Trophoblast cell (in vitro differentiated cells and primary cell): Measurements from ENCODE around the gene THAP4.

Experiments
- DNase-seq, 2 donors: peaks; one replicate each; pipeline ENCODE4 v3.0.0-alpha.2; 2016
- H2AFZ ChIP-seq: 2 replicates; pipeline ENCODE4 v1.6.1; 2013; ENCODE audit warnings: low read length, moderate library complexity, mild to moderate bottlenecking; ENCODE audit not compliant: insufficient read depth, poor library complexity
- H2AK5ac ChIP-seq: 2 replicates; pipeline ENCODE4 v1.6.1; 2013; ENCODE audit warnings: mild to moderate bottlenecking, low read length
- H2BK120ac ChIP-seq: 2 replicates; pipeline ENCODE4 v1.6.1; 2013; ENCODE audit warnings: low read length, mild to moderate bottlenecking, moderate library complexity; ENCODE audit not compliant: insufficient read depth, poor library complexity
- H2BK12ac ChIP-seq: 2 replicates; pipeline ENCODE4 v1.6.1; 2013; ENCODE audit warnings: mild to moderate bottlenecking, low read length, moderate library complexity
- H2BK5ac ChIP-seq: 2 replicates; pipeline ENCODE4 v1.6.1; 2013; ENCODE audit warnings: low read length, low read depth, moderate library complexity, mild to moderate bottlenecking; ENCODE audit not compliant: poor library complexity
- H3K14ac ChIP-seq: 2 replicates; pipeline ENCODE4 v1.6.1; 2013; ENCODE audit warnings: mild to moderate bottlenecking, low read length
- H3K18ac ChIP-seq: 2 replicates; pipeline ENCODE4 v1.6.1; 2013; ENCODE audit warnings: mild to moderate bottlenecking, low read length
- H3K23ac ChIP-seq: 2 replicates; pipeline ENCODE4 v1.6.1; 2013; ENCODE audit warnings: low read length
- H3K27ac ChIP-seq: 2 replicates; pipeline ENCODE4 v1.5.1; 2013; ENCODE audit warnings: low read depth, mild to moderate bottlenecking, inconsistent platforms, low read length, moderate library complexity
- H3K27me3 ChIP-seq: 2 replicates; pipeline ENCODE4 v1.6.1; 2013; ENCODE audit warnings: inconsistent platforms, mild to moderate bottlenecking, low read length, moderate library complexity; ENCODE audit not compliant: insufficient read depth
- H3K36me3 ChIP-seq, 2 experiments: 1 replicate in 1 of 2; 2 replicates in 1 of 2; pipeline ENCODE4 v1.6.1; 2013; ENCODE audit warnings: low read length in 2 of 2, mild to moderate bottlenecking in 2 of 2, moderate library complexity in 1 of 2; ENCODE audit not compliant: insufficient read depth in 2 of 2, control insufficient read depth in 1 of 2
- H3K4ac ChIP-seq: 2 replicates; pipeline ENCODE4 v1.6.1; 2013; ENCODE audit warnings: low read depth, mild to moderate bottlenecking, low read length, moderate library complexity
- H3K4me1 ChIP-seq, 2 experiments: 1 replicate in 1 of 2; 2 replicates in 1 of 2; pipeline ENCODE4 v1.6.1; 2013; ENCODE audit warnings: low read length in 2 of 2, mild to moderate bottlenecking in 2 of 2, moderate library complexity in 1 of 2; ENCODE audit not compliant: insufficient read depth in 2 of 2, control insufficient read depth in 1 of 2
- H3K4me2 ChIP-seq: 2 replicates; pipeline ENCODE4 v1.6.1; 2013; ENCODE audit warnings: inconsistent platforms, mild to moderate bottlenecking, low read length, moderate library complexity
- H3K4me3 ChIP-seq: 2 replicates; pipeline ENCODE4 v1.5.1; 2013; ENCODE audit warnings: mild to moderate bottlenecking, low read depth, low read length, inconsistent platforms
- H3K79me1 ChIP-seq: one replicate; pipeline ENCODE4 v1.6.1; 2013; ENCODE audit warnings: low read length
- H3K79me2 ChIP-seq: 2 replicates; pipeline ENCODE4 v1.6.1; 2013; ENCODE audit warnings: low read length, mild to moderate bottlenecking; ENCODE audit not compliant: control insufficient read depth, insufficient read depth, poor library complexity
- H3K9ac ChIP-seq: 2 replicates; pipeline ENCODE4 v1.6.1; 2013; ENCODE audit warnings: mild to moderate bottlenecking, low read length
- H3K9me3 ChIP-seq: 2 replicates; pipeline ENCODE4 v1.6.1; 2013; ENCODE audit warnings: low read depth, mild to moderate bottlenecking, control low read depth, inconsistent platforms, low read length; ENCODE audit not compliant: insufficient read depth
- H4K12ac ChIP-seq: 2 replicates; pipeline ENCODE4 v1.6.1; 2013; ENCODE audit warnings: low read depth, mild to moderate bottlenecking, low read length, moderate library complexity
- H4K8ac ChIP-seq: 2 replicates; pipeline ENCODE4 v1.6.1; 2013; ENCODE audit warnings: low read depth, mild to moderate bottlenecking, low read length, moderate library complexity
- H4K91ac ChIP-seq: one replicate; pipeline ENCODE4 v1.6.1; 2013; ENCODE audit warnings: low read depth, mild to moderate bottlenecking, low read length, moderate library complexity
- WGBS: extraction: QIAGEN DNeasy Blood & Tissue Kit; methylation state at CpG from one replicate; pipeline ENCODE4 v1.1.7; 2013; ENCODE audit warnings: missing lambda C conversion rate; ENCODE audit not compliant: insufficient read length, insufficient coverage; ENCODE audit errors: extremely low coverage; 5-methylcytosine and 5-hydroxymethylcytosine counted together

THAP4 gene

GRCh38 chr2:241652722-241653121 lies 15.8 kb upstream of the THAP4 start:
- WGBS = no CpG with 5 or more reads among the region's 9 CpGs
- no peak overlapping the region for H4K91ac ChIP-seq
- H3K9ac ChIP-seq = no peak overlapping the region
- H2BK5ac ChIP-seq = no peak overlapping the region
- no peak for DNase-seq
- no peak overlapping the region for H2BK120ac ChIP-seq
- H3K18ac ChIP-seq = no peak overlapping the region
- peaks cover under 1% of the 10 kb centered on the region in 2 experiments for H3K4me1 ChIP-seq
- no peak overlapping the region for H2AK5ac ChIP-seq
- no peak overlapping the region for H2BK12ac ChIP-seq
- no peak overlapping the region for H3K27ac ChIP-seq
- no peak overlapping the region for H3K14ac ChIP-seq
- no peak overlapping the region for H4K12ac ChIP-seq
- no peak overlapping the region for H3K4ac ChIP-seq
- H3K4me3 ChIP-seq = no peak overlapping the region
- peaks cover 2% of the 10 kb centered on the region for H3K79me2 ChIP-seq
- H3K79me1 ChIP-seq = no peaks in the 10 kb centered on the region
- H3K27me3 ChIP-seq = no peaks in the 10 kb centered on the region
- no peaks in the 10 kb centered on the region for H3K9me3 ChIP-seq
- no peak overlapping the region for H3K4me2 ChIP-seq
- H3K23ac ChIP-seq = no peak overlapping the region
- no peak overlapping the region for H2AFZ ChIP-seq
- H3K36me3 ChIP-seq = peaks cover 38 to 52% of the 10 kb centered on the region in 2 experiments
- H4K8ac ChIP-seq = no peak overlapping the region

GRCh38 chr2:241652142-241652541 lies 15.2 kb upstream of the THAP4 start:
- peaks cover 2% of the 10 kb centered on the region for H3K79me2 ChIP-seq
- no peak overlapping the region for H2BK5ac ChIP-seq
- no peak overlapping the region for H2BK12ac ChIP-seq
- H3K27ac ChIP-seq = no peak overlapping the region
- no peak overlapping the region for H3K4ac ChIP-seq
- no peaks in the 10 kb centered on the region for H3K27me3 ChIP-seq
- H3K9ac ChIP-seq = no peak overlapping the region
- peaks cover 36 to 50% of the 10 kb centered on the region in 2 experiments for H3K36me3 ChIP-seq
- WGBS = no CpG with 5 or more reads among the region's 9 CpGs
- H4K12ac ChIP-seq = no peak overlapping the region
- H3K9me3 ChIP-seq = no peaks in the 10 kb centered on the region
- H3K4me1 ChIP-seq = no peaks in the 10 kb centered on the region
- DNase-seq = no peak
- no peak overlapping the region for H3K4me2 ChIP-seq
- H3K4me3 ChIP-seq = no peak overlapping the region
- H2AK5ac ChIP-seq = no peak overlapping the region
- no peaks in the 10 kb centered on the region for H3K79me1 ChIP-seq
- no peak overlapping the region for H2AFZ ChIP-seq
- H2BK120ac ChIP-seq = no peak overlapping the region
- H4K91ac ChIP-seq = no peak overlapping the region
- H3K14ac ChIP-seq = no peak overlapping the region
- H3K23ac ChIP-seq = no peak overlapping the region
- no peak overlapping the region for H3K18ac ChIP-seq
- H4K8ac ChIP-seq = no peak overlapping the region

DNA sequence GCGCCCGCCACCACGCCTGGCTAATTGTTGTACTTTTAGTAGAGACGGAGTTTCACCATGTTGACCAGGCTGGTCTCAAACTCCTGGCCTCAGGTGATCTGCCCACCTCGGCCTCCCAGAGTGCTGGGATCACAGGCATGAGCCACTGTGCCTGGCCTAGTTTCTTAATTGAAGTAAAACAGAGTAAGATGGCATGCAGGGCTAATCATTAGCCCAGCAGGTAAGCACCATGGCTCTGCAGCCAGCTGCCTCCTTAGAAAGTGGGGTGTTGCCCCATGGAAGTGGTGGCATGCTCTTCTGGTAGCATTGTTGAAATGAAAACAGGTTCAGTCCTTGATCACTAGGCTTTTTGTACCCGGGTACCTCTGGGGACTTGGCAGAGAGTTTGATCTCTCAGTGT lies 13.0 kb upstream of the THAP4 start:
- H3K27me3 ChIP-seq = no peaks in the 10 kb centered on the region
- H3K9me3 ChIP-seq = no peaks in the 10 kb centered on the region
- H3K79me1 ChIP-seq = no peaks in the 10 kb centered on the region
- H2AFZ ChIP-seq = no peak overlapping the region
- no peak overlapping the region for H3K4ac ChIP-seq
- WGBS = no CpG with 5 or more reads among the region's 6 CpGs
- no peak for DNase-seq
- H4K12ac ChIP-seq = no peak overlapping the region
- H3K18ac ChIP-seq = no peak overlapping the region
- H3K4me1 ChIP-seq = peaks cover 2% of the 10 kb centered on the region in 2 experiments
- no peak overlapping the region for H2BK5ac ChIP-seq
- peaks cover 19 to 31% of the 10 kb centered on the region in 2 experiments for H3K36me3 ChIP-seq
- H2AK5ac ChIP-seq = no peak overlapping the region
- no peak overlapping the region for H3K14ac ChIP-seq
- no peak overlapping the region for H3K4me3 ChIP-seq
- H4K91ac ChIP-seq = no peak overlapping the region
- H3K23ac ChIP-seq = no peak overlapping the region
- H2BK120ac ChIP-seq = no peak overlapping the region
- H3K79me2 ChIP-seq = peaks cover 2% of the 10 kb centered on the region
- H2BK12ac ChIP-seq = no peak overlapping the region
- H3K9ac ChIP-seq = no peak overlapping the region
- no peak overlapping the region for H3K4me2 ChIP-seq
- H4K8ac ChIP-seq = no peak overlapping the region
- no peak overlapping the region for H3K27ac ChIP-seq

GRCh38 chr2:241649404-241649803 lies 12.4 kb upstream of the THAP4 start:
- no CpG with 5 or more reads among the region's 4 CpGs for WGBS
- Histone ChIP-seq H2BK120ac (no peak overlapping the region), H3K4me2 (no peak overlapping the region), H3K18ac (no peak overlapping the region), H3K9me3 (no peaks in the 10 kb centered on the region), H4K91ac (no peak overlapping the region), H3K23ac (no peak overlapping the region), H3K9ac (peak overlapping the region; percentile 43), H3K4me3 (no peak overlapping the region), H4K8ac (no peak overlapping the region), H3K4ac (peak overlapping the region; percentile 21), H3K14ac (no peak overlapping the region), H3K27ac (no peak overlapping the region), H3K27me3 (no peaks in the 10 kb centered on the region), H3K79me2 (peaks cover 2% of the 10 kb centered on the region), H2AK5ac (no peak overlapping the region), H2BK5ac (no peak overlapping the region), H3K79me1 (no peaks in the 10 kb centered on the region), H4K12ac (no peak overlapping the region), H2AFZ (no peak overlapping the region), H3K36me3 (peaks cover 14 to 25% of the 10 kb centered on the region in 2 experiments), H3K4me1 (peaks cover 2% of the 10 kb centered on the region in 2 experiments), H2BK12ac (no peak overlapping the region)
- no peak for DNase-seq
